Activated naive CD4-positive, alpha-beta T cell (primary cell): ENCODE data around the gene ZNF281.

Experiments
- DNase-seq, 4 experiments: peaks; one replicate each; lab custom pipeline; 2025; lab: John Stamatoyannopoulos, UW

The ZNF281 gene

DNA sequence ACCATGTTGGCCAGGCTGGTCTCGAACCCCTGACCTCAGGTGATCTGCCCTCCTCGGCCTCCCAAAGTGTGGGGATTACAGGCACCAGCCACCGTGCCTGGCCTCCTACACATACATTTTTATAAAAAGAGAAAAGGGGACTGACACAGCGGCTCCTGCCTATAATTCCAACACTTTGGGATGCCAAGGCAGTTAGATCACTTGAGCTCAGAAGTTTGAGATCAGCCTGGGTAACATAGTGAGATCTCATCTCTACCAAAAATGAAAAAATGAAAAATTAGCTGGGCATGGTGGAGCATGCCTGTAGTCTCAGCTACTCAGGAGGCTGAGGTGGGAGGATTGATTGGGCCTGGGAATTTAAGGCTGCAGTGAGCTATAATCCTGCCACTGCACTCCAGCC is 23.4 kb downstream of the ZNF281 start:
- no peak for DNase-seq

DNA sequence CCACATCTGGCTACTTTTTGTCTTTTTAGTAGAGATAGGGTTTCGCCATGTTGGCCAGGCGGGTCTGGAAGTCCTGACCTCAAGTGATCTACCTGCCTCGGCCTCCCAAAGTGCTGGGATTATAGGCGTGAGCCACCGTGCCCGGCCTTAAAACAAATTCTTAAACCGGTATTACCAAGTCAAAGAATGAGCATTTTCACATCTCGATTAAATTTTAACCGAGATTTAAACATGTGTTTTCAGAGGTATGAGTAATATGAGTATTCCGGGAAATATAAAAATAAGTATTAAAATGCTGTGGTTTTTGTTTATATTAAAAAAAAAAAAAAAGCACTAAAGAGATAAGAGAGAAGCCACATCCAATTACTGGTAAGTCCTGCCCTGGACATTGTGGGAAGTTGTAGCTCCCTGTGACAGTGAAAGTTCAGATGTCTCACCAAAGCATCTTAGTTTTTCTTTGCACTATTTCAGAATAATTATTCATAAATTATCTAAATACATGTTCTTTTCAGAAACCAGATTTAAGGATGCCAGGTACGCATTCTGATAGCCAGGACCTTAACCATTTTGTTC is 24.9 kb downstream of the ZNF281 start:
- DNase-seq = no peak

DNA sequence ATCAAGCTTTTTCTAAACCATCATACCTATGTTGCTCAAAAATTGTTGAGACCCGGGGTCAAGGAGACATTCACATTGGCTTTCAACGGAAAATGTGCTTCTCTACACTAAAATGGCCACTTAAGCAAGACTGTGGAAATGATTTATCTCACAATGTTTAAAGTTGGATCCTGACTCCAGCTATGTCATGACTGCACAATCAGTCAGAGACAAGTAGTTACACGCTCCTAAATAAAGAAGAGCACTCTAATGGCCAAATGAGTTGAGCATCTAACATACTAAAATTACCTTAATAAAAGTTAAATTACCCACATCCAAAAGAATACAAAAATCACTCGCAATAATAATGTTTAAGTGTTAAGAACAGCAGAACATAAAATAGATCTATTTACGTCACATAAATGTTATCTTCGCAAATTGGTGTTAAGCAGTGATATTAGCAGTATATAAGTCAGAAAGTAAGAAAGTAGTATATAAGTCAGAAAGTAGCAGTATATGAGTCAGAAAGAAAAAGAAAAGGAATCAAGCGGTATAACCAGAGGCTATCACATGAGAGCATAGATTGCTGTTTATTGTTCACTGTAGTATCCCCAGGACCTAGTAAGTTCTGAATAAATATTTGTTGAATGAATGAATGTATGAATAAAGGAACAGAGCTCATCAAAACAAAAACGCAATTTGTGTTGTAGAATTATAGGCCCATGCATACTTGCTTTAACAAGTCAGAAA is 28.4 kb downstream of the ZNF281 start:
- DNase-seq = no peak

- no peak for DNase-seq
These were observed 29.2 kb downstream of the ZNF281 start for GRCh38 chr1:200380589-200381021.

DNA sequence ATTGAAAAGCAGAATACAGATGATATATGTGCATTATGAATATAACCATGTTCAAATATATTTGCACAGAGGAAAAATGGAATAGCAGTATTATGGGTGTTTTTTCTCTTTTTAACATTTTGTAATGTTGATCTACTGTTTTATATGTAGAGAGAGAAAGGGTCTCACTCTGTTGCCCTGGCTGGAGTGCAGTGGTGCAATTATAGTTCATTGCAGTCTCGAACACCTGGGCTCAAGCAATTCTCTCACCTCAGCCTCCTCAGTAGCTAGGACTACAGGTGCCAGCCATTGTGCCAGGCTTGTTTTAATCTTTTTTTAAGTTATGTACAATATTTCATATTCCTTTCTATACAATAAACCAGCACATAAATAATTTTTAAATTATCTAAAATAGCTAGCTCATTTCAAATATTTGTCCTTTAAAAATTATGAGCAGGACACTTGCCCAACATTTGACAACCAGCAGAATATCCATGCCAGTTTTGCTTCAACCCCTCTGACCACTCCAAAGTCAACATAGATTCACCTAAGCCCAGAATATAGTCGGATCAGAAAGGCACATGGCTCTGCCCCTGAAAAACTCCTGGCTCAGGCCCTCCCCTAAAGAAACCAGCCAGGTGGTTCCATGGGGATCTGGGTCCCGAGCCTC is 29.8 kb downstream of the ZNF281 start:
- DNase-seq = no peak

DNA sequence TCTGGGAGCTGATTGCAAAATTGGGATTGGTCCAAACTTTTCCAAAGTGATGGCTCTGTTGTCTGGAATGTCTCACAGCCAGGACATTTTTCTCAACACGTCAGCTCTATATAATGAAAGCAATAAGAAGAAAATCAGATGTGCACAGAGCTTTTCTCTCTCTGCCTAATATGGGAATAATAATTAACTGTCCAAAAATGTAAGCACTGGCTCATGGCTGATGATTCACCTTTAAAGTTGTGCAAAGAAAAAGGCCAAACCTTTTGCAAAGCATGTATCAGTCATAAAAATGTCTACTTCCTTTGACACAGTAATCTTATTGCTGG is 30.4 kb downstream of the ZNF281 start:
- DNase-seq = no peak

DNA sequence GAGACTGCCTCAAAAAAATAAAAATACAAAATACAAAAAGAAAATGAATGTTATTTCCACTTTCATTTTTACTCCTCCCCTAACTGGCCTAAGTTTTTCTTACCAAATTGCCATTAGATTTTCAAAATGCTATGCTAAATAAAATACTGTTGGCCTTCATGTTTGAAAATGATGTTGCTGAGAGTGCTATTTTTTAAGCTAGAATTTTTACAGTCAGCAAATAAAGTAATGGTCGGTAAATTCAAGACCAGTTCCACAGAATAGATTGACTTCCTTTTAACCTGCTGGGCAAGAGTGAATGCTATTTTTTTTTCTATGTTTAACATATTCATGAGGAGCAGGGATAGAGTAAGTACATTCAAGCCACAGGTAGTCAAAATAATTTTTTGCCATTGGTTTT is 31.7 kb downstream of the ZNF281 start:
- no peak for DNase-seq

- no peak for DNase-seq
These were observed 33.3 kb downstream of the ZNF281 start for GRCh38 chr1:200376528-200376927.

DNA sequence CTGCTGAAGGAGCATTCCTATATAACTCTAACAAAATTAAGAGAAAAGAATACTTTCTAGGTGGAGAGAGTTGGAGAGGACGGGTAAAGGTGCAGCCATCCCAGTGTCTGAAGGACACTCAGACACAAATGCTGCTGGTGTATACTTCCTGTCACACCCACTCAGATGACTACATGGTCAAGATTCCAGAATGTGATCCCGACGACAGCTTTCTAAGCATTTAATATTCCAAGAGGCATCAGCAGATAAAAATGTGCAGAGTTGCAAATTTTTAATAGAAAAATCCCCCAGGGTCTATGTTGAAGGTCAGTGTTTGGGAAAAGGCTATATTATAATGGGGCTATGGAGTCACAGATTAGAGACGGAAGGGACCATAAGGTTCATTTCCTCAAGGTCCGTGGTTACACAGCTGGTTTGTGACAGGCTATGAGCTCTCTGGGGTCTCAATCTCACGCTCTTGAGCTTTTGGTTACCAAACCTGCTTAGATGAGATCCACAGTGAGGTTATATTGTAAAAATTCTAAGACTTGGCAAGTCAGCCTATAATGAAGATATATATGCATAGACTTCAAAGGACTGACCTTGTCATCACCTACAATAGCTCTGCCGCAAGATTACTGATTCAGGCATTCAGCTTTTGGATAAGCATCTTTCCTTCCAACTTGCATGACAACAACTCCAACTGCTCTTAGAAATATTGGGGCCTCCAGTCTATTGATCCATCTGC is 35.1 kb downstream of the ZNF281 start:
- DNase-seq = no peak

- DNase-seq = no peak
These were observed 36.0 kb downstream of the ZNF281 start for GRCh38 chr1:200373811-200374231.

DNA sequence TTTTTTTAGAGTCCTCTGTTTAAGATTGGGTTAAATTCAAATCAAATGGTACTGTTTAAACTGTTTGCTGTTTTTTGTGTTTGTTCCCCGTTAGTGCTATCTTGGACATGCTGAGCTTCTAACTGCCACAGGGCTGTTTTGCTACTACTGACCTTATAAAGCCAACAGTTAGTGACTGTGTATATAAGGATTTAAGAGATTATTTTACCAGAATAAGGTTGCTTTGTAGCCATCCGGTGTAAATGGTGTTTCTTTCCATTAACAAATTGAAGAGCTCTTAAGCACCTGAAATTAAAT is 37.0 kb downstream of the ZNF281 start:
- DNase-seq = no peak

DNA sequence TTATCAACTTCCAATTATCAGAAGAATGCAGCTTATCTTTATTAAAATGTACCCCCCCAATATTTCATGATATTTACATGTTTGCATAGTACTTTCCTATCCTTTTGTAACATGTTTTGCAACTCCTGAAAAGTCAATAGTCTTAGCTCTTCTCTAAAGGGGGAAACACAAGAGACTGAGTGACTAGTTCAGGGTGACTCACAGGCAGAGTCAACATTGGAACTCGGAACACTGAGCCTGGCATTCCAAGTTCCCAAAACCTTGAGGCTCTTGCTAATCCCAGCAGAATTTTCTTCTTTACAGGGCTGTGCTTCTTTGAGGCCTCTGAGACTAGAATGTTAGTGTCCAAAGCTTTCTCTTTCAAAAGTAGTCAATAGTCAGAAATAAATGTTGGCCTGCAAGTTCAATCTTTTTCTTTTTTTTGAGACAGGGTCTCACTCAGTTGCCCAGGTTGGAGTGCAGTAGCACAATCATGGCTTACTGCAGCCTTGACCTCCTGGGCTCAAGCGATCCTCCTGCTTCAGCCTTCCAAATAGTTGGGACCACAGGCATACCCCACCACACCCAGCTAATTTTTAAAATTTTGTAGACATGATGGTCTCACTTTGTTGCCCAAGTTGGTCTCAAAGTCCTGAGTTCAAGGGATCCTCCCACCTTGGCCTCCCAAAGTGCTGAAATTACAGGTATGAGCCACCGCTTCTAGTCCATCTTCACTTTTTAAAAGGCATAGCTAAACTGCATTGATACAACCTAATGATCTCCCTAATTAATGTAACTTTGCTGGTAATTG is 37.5 kb downstream of the ZNF281 start:
- DNase-seq = no peak

DNA sequence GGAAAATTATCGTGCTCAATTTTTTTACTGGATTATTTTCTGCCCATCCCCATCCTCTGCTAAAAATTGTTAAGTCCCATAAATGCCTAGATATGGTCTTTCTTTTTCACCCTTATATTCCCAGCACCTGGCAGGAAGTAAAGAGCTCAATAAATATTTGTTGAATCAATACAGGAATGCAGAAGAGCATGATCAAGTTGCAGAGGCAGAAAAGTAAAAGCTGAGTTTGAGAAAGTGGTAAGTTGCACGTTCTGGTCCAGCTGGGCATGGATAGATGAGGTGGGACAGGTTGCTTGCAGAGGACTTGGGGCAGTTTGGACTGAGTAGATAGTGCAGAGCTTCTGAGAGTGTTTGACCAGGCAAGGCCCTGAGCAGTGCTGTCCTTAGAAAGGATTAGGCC is 40.1 kb downstream of the ZNF281 start:
- DNase-seq = no peak

GRCh38 chr1:200369131-200369530 is 40.7 kb downstream of the ZNF281 start:
- no peak for DNase-seq

GRCh38 chr1:200368556-200368955 is 41.3 kb downstream of the ZNF281 start:
- DNase-seq = no peak

DNA sequence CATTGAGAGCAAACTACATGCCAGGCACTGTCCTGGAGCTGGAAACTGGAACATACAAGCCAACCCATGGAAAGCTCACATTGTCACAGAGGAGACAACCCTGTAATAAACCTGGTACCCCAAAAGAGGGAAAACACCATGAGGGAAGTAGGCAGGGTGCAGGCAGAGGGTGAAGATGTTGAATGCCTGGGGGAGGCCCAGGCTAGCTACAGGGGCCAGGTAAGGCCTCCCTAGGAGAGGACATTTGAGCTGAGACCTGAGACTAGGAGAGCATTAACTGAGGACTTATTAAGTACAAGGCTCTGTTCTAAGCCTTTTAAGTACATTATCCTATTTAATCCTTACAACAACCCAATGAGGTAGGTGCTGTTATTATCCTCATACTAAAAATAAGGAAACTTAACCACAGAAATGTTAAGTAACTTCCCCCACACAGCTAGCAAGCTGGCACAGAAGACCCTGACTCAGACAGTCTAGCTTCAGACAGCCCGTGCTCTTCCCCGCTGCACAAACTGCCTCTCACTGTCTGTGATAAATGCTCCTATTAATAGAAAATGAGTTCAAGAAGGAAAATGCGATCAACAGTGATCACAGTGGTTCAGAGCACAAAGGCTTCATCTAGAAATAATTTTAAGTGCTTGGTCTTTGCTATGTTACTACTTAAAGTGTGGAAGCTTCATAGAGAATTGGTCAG is 41.8 kb downstream of the ZNF281 start:
- no peak for DNase-seq

DNA sequence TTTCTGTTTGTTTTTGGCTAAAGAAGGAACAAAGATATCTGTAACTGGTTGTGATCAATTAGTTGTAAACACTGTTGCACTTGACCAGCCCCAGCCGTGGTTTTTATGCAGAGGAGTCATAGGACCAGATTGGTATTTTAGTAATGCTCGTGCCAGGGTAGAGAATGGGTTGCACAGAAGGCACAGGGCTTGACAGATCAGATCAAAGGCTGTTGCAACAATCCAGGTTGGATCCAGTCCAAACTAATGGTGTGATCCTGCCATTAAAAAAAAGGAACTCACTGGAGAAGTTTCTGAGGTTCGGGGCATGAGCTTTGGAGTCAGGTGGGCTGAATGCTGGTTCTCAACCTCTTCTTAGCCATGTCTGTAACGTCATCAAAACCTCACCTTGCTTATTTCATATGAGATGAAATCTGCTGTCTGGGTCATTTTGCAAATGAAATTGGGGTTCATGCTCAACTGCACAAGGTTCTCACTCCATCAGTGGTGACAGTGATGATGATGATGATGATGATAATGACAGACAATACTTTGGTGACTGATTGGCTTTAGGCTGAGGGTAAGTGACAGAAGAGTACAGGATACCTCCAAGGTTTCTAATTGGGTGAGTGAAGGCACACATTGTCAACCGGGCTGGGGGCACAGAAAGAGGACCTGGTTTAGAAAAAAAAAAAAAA is 43.1 kb downstream of the ZNF281 start:
- no peak for DNase-seq

- no peak for DNase-seq
These were observed 43.9 kb downstream of the ZNF281 start for GRCh38 chr1:200365897-200366426.

- no peak for DNase-seq
These were observed 45.0 kb downstream of the ZNF281 start for GRCh38 chr1:200364831-200365230.

- DNase-seq = no peak
These were observed 45.6 kb downstream of the ZNF281 start for GRCh38 chr1:200364091-200364759.
